IPS DF 19.7 (cell line): ENCODE results near the gene CCDC136.

ENCODE experiments used
- DNase-seq: peaks from one replicate; pipeline ENCODE4 v3.0.0-alpha.2; 2013; ENCODE audit warnings: low read depth, low spot score

CCDC136 gene

DNA sequence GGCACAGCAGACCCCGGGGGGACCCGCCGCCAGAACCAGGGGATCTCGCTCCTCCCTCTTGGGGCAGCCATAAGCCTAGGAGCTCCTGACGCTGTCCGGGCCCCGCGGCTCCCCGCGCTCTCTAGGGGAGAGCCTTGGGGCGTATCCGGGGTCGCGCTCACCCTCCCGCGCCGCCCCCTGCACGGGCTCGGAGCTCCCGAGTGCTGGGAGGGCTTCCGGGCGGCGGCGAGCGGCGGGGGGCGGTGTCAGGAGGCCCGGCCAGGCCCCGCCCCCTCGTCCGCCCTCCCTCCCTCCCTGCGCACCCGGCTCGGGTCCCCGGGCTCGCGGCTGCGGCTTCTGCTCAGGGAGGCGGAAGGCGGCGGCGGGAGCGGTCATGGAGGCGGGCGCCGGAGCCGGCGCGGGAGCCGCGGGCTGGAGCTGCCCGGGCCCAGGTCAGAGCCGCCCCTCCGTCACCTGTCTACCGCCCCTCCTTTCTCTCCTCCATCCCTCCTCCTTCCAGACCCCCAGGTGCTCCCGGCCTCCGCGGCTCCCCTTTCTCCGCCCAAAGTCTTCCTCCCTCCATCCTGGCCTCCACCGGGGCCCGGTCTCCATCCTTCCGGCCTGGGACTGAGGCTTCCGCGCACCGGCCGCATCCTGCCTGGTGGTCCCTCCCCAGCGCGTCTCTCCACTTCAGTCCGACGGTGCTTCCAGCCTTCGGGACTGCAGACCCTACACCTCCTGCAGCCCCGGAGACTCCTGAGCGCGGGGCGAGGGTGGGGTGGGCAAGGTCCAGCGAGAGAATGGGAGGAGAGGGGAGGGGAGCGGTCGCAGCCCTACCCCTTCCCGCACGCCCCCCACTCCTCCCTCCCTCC, at the start of gene CCDC136:
CCDC136 (plus strand) TSS at position 848 of the 851 bp plus-strand sequence. CDS start 444 bp downstream, outside the sequence.
- no peak for DNase-seq

DNA sequence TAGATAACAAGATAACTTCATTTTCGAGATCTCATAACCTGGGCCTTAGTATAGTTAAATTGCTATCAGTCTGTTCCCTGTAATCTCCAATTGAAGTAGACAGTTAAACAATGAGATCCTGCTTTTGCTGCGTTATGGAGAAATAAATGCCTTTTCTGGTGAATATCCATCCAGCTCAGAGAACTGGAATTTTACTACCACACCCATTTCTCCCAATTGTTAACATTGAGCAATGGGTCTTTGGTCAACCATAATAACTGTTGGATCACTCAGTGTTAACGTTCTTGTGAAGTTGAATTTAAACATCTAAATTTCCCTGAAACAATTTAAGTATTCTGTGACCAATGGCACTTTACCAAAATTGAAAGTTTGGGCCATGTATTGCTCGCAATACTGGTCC, 49.6 kb upstream of the CCDC136 start:
- DNase-seq = no peak

DNA sequence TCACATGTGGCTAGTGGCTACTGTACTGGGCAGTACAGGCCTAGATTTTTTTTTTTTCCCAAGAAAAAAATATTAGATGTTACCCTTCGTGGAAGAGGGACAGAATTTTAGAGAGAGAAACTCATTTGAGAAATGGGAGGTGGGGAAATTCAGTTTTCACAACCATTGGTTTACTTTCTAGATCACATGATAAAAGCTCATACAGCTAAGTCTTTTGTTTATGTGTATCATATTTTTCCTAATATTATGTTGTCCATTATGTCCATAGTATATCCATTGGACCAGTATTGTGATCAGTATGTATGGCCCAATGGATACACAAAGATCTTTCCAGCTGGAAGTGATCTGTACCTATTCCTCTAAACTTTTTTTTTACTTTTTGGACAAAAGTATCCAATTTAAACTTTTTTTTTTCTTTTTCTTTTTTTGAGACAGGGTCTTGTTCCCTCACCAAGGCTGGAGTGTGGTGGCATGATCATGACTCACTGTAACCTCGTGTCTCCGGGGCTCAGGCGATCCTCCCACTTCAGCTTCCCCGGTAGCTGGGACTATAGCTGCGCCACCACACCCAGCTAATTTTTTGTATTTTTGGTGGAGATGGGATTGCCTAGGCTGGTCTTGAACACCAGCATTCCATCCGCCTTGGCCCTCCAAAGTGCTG, 48.5 kb upstream of the CCDC136 start:
- DNase-seq = no peak

DNA sequence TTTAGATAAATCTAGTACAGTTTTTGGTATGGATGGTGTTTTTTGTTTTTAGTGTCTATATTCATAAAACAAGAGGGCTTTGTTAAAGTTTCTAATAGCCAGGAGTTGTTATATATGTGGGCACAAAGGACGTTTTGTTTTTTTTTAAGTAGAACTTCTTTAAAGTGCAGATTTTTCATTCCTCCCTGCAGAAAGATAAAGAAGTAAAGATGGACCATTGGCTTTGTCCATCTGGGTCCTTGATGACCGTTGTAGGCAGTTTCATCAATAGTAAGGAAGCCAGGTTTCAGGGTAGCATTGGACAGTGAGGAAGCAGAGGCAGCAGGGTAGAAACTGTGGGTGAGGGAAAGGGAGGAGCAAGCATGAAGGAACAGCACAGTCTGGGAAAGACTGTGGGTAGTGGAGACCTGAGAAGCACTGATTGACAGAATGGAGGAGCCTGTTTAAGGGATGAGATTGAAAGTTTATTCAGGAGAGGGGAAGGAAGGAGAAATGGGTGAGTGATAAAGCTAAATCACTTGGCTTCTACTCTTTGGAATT, 47.3 kb upstream of the CCDC136 start:
- DNase-seq = no peak

DNA sequence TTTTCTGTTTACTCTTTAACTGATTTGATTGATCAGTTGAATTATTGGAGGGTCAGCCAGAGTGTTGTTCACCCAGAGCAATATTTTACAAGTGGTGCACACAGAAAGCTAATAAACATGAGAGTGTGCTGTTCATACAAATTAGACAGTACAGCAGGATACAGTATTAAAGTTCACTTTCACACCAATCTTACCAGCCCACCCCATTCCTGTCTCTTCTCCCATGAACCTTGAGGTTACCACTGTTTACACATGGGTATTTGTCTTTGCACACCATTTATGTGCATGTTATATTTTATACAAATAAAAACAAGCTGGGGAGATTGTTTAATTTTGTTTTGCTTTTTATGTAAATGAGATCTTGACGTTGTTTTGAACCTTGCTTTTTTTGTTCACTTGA, 46.1 kb upstream of the CCDC136 start:
- DNase-seq = no peak

DNA sequence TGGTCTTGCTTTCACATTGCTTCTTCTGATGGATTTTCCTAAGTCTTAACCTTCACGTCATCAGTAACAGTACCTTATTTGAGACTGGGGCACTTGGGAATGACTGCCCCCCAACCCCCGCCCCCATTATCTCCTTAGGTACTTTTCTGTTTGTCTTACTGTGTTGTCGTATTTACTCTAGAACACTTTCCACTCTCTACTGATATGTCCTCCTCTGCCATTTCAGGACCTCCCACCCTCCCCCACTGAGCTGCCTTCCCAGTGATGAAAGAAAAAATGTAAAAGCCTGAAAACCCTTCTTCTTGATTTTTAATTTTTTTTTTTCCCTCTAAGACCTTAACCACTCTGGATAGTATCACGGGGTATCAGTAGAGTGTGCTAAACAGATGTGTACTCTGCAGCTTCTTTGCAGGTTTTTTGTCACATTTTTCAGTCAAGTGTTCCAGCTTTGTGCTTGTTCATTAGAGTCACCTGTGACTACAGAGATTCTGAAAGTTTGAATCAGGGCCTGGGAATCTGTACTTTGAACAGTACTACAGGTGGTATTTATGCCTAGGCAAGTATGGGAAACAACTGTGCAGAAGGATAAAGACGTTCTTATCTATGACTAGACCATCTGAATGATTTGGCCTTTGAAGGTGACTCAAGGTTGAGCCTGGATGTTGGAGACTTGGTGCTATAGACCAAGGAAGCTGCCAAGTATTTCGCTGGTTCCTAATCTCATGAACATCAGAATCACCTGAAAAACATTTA, 44.3 kb upstream of the CCDC136 start:
- DNase-seq = no peak

DNA sequence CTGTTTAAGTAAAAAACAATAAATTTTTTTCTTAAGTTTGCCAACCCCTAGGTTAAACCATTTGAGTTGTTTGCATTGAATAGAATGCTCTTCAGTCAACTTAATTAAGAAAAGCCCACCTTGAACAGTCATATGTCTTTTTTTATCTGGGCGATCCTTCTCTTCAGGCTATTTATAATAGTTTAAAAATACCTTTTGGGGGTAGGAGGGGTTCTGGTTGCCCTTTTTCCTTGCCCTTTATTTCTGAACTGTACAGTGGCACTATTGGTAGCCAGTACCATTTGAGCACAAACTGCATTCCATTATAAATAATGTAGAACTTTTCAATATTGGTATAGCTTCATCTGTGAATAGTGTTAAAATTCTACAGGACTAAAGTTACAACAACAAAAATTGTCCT, 39.5 kb upstream of the CCDC136 start:
- no peak for DNase-seq

DNA sequence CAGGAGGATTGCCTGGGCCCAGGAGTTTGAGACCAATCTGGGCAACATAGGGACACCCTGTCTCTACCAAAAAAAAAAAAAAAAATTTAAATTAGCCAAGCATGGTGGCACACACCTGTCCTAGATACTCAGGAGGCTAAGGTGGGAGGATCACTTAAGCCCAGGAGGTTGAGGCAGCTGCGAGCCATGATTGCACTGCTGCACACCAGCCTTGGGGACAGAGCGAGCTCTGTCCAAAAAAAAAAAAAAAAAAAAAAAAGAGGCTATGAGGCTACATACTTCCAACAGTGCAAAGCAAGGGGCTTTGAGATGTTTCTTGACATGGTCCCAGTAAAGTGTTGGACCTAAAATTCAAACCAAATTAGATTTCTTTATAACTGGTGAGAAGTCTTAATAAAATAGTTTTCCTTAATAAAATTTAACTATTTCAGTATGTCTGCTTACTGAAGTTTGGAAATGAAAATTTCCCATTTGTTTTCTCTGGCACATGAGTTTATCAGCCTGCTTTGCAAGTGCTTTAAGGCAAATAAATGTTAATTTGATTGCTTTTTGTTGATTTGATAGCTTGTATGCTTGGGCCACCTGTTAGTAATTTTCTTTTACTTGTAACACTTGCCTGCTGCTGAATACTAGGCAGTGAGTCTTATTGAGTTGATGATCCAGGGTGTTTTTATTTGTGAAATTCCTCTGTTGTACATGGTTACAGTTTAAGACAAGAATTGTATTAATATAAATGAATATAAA, 36.5 kb upstream of the CCDC136 start:
- no peak for DNase-seq

DNA sequence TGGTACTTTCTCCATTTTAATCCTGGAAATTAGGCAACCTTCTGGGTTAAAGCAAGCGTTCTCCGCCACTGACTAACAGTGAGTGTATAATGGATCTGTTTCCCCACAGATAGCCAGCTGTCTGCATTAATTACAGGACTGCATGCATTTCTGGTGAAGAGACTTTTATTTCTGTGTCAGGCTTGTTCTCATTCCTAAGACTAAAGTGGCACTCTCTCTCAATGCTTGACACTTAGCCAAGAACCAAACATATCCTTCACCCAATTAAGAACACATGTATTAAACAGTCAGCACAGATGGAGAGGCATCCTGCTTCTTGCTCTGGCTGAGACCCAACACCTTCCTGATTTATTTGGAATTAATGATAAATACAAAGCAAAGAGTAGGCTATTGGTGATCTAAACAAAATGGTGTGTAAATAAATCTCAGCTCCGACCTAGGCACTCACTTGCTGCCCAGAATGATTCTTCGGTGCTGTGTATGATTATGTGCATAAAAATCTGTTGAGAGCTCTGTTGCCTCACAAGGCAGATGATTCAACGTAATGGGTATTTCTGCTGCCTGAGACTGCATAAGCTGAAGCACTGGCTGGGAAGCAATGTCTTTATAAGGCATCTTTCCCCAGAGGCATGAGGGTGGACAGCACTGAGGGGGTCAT, 35.8 kb upstream of the CCDC136 start:
- no peak for DNase-seq

DNA sequence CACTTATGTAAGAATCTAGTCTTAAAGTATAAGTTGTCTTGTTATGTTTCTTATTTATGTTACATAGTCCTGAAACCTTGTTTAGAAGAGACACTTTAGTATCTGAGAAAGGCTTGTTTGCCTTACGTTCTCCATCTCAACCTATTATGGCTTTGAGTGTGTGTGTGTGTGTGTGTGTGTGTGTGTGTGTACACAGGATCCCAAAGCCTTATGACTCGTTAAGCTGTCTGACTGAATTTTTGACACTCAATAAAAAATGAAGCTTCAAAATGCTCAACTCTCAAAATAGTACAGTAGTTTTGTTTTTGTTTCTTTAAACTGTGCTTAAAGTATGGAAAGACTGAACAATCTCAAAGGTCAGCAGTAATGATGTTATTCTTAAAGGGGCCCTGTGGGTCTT, 34.6 kb upstream of the CCDC136 start:
- no peak for DNase-seq

DNA sequence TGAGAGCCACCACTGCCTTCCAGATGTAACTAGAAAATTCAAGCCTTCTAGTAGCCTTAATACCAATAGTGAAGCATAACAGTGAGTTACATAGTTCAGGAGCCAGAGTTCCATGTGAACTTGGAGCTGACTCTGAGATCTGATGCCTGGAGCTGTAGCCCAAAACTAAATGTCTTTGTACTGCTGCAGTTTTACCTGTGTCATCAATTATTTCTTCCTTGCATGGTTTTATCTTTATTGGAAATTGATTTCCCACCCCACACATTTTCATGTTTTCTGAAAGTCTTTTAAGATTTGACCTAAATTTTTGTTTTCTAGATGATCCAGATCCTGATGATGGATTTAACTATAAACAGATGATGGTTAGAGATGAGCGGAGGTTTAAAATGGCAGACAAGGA, 33.2 kb upstream of the CCDC136 start:
- no peak for DNase-seq

DNA sequence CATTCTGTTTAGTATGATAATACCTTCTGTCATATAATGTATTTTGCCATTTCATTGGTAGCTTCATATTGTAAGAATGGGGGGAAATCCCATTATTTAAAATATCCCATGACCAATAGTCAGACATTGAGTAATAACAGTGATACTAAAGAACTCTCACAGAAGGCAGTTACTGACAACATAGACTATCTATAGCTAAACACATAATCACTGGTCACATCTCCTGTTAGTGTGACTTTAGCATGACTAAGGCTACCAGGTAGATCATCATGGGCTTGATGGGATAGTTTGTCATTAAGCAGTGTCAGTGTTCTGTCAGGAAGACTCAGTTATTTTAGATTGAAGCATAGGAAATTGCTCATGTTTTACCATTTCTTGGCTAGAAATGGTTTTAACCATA, 32.5 kb upstream of the CCDC136 start:
- DNase-seq = no peak

DNA sequence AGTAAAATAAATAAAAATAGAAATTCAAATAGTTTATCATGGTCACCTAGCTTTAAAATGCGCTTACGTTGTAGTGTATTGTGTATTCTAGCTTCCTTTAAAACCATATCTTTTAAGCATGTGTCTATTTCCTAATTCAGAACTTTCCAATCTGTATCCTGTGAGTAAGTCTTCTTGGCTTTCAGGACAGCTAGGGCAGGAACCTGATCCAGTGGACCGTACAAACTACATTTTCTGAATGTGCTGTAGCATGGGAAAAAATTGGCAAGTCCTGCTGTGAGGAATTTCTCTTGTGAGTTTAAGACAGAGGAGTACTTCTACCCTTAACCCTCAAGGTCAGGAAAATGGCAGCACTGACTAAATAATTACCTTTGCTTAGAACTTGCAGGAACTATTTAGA, 28.2 kb upstream of the CCDC136 start:
- DNase-seq = no peak

DNA sequence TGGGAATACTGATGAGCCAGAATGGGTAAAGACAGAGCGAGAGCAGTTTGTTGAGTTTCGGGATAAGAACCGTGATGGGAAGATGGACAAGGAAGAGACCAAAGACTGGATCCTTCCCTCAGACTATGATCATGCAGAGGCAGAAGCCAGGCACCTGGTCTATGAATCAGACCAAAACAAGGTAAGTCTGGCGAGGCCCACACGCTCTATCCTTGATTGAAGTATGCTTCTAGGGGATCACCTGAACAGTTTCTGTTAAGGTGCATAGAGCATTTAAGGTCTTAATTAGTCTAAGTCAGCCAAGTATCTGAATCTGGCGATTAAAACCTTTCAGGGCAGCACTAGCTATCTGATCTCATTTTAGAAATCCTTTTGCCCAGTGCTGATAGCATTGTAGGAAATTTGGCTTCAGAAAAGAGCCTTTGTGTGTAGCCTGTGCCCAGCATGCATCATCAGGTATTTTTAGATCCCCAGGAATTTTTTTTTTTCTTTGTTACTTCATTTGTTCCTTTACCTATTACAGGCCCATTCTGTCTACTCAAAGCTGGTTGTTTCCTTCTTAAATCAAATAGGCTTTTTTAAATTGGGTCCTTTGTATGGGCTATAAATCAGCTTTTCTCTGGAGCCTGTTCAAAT, 24.2 kb upstream of the CCDC136 start:
- no peak for DNase-seq

DNA sequence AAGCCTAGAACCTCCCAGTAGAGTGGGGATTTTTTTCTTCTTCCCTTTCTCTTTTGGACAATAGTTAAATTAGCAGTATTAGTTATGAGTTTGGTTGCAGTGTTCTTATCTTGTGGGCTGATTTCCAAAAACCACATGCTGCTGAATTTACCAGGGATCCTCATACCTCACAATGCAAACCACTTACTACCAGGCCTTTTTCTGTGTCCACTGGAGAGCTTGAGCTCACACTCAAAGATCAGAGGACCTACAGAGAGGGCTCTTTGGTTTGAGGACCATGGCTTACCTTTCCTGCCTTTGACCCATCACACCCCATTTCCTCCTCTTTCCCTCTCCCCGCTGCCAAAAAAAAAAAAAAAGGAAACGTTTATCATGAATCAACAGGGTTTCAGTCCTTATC, 21.5 kb upstream of the CCDC136 start:
- DNase-seq = no peak

DNA sequence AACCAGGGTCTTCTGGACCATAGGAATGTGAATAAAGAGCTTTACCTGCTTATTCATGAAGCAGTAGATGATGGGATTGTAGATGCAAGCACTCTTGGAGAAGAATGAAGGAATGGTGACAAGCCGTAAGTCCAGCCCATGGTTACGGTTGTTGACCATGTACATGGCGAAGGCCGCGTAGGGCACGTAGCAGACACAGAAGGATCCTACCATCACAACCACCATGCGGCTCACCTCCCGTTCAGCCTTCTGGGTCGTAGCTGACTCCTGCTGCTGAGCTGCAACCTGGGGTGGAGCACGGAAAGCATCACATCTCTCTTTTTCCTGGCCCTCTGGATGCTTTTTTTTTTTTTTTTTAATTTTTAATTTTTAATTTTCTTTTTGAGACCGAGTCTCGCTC, 18.2 kb upstream of the CCDC136 start:
- no peak for DNase-seq

DNA sequence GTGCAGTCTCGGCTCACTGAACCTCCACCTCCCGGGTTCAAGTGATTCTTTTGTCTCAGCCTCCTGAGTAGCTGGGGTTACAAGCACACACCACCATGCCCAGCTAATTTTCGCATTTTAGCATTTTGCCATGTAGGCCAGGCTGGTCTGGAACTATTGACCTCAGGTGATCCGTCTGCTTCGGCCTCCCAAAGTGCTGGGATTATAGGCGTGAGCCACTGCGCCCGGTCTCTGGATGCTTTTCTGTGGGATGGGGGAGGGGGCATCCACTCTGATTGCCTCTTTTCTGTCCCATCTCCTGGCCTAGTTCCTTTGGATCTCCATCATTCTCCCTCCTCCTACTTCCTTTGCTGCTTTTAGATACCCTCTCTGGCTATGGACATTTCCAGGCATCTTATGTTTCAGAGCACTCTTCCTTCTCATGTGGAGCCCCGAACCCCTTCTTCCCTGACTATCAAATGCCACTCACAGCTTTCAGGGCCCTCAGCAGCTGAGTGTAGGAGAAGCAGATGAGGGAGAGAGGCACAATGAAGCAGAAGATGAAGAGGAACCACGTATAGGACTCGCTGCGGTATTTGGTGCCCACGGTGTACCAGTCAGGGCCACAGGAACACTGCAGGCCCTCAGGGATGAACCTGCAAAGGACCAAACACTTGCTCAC, 17.6 kb upstream of the CCDC136 start:
- DNase-seq = no peak

DNA sequence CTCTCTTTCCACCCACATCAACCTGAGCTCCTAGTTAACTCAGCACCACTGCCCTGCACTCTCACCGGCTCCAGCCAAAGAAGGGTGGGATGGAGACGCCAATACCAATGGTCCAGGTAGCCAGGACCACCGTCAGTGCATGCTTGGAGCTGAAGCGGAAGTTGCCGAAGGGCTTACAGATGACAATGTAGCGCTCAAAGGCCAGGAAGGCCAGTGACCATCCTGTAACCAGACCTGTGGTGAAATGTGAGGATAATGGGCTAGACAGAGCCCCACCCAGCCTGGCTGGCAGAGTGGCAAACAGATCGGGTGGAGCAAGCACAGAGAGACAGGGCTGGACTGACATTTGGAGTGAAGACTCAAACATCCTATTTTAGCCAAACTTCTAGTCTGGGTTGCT, 16.8 kb upstream of the CCDC136 start:
- DNase-seq = no peak

DNA sequence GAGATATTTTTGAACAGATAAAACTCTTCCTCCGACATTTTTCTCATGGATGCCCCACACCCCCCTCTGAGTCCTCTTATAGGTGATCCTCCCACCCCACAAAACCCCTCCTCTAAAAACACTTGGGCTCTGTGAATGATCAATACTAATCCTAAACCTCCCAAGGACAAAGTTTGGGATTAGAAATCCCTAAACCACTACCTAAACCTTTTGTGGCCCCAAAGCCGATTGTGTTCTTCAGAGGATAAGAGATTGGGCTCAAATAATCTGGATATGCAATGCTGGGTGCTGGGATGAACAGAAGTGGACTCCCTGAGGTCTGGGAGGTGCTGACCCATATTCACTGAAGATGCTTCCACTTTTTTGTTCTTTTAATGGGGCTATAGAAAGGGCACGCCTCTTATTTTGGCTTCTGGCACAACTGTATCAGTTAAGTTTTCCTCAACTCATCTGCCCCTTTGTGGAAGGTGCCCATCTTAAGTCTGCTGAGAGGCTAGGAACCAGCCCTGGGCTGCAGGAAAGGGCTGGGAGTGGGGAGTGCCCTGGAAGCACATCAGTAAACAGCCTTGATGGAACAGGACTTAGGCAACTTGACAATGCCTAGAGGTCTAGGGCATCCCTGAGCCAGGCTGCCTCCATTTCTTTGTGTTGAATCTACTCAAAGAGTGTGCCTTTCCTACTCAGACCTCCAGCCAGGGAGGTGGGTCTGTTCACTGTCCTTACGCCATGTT, 15.9 kb upstream of the CCDC136 start, which contains the start of gene OPN1SW:
OPN1SW (minus strand) TSS at position 51 of the 731 bp plus-strand sequence; CDS start at position 38, 13 bp downstream.
- DNase-seq = no peak
